Adrenal gland (tissue), 5 donors: ENCODE results near the gene MFSD2B.

Source experiments
- POLR2A ChIP-seq, 2 donors: fragments of 450-650 bp; IDR thresholded peaks; one replicate each; pipeline ENCODE4 v1.6.1; 2017; ENCODE audit warnings: antibody characterized with exemption in 2 of 2, mild to moderate bottlenecking in 2 of 2, moderate library complexity in 1 of 2
- TF ChIP-seq, protein P1 (sequence below), 6 experiments: fragments of 450-650 bp in 4 of 6; fragments of 200-600 bp in 2 of 6; sonication (generic) in 1 of 6; IDR thresholded peaks; 1 replicate in 5 of 6; 2 replicates in 1 of 6; pipeline versions ENCODE4 v1.5.1 to v1.8.0; 2016 to 2021; ENCODE audit warnings: antibody characterized with exemption in 6 of 6, mild to moderate bottlenecking in 2 of 6, moderate library complexity in 1 of 6
- donor health status: DM: no; HTN: no; CAD: no.

DNA sequence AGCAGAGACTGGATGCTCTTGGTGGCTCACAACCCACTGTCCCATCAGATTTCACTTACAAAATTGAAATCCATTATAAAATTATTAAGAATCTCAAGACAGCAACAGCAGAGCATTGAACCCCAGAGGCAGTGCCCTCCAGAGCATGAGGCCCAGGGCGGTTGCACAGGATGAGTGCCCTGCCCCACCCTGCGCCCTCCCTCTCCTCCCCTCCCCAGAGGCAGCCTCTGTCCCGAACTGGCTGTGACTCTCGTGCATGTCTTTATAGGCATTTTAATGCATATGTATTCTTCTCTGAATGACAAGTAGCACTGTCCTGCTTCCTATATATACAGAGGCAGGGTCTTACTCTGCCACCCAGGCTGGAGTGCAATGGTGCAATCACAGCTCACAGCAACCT is 10.4 kb downstream of the MFSD2B start:
- no peak for TF ChIP-seq POLR2A (IDR thresholded peaks at IDR 0.05)
- TF ChIP-seq, protein P1, sequence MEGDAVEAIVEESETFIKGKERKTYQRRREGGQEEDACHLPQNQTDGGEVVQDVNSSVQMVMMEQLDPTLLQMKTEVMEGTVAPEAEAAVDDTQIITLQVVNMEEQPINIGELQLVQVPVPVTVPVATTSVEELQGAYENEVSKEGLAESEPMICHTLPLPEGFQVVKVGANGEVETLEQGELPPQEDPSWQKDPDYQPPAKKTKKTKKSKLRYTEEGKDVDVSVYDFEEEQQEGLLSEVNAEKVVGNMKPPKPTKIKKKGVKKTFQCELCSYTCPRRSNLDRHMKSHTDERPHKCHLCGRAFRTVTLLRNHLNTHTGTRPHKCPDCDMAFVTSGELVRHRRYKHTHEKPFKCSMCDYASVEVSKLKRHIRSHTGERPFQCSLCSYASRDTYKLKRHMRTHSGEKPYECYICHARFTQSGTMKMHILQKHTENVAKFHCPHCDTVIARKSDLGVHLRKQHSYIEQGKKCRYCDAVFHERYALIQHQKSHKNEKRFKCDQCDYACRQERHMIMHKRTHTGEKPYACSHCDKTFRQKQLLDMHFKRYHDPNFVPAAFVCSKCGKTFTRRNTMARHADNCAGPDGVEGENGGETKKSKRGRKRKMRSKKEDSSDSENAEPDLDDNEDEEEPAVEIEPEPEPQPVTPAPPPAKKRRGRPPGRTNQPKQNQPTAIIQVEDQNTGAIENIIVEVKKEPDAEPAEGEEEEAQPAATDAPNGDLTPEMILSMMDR (IDR thresholded peaks at IDR 0.05), result no peak
